SK-N-SH treated with all-trans-retinoic acid at 6 μM for 48 hours (cell line): ENCODE results near the gene ANGPT4.

Source experiments
- BACH2 ChIP-seq: fragments of 250-450 bp; sonication (Bioruptor Pico); IDR thresholded peaks from 2 replicates; pipeline ENCODE4 v1.9.0; 2021; ENCODE audit warnings: mild to moderate bottlenecking, borderline replicate concordance
- CSDC2 ChIP-seq: fragments of 250-450 bp; sonication (Bioruptor Pico); IDR thresholded peaks from 2 replicates; pipeline ENCODE4 v1.5.0; 2020; ENCODE audit warnings: mild to moderate bottlenecking, moderate library complexity
- PPARA ChIP-seq: fragments of 250-450 bp; sonication (Bioruptor Pico); IDR thresholded peaks from 2 replicates; pipeline ENCODE4 v1.5.0; 2020; ENCODE audit warnings: mild to moderate bottlenecking, borderline replicate concordance
- RARB ChIP-seq: fragments of 250-450 bp; sonication (Bioruptor Pico); IDR thresholded peaks from 2 replicates; pipeline ENCODE4 v1.8.0; 2021; ENCODE audit warnings: mild to moderate bottlenecking, moderate library complexity
- TCF4 ChIP-seq: fragments of 250-450 bp; sonication (Bioruptor Pico); IDR thresholded peaks from 2 replicates; pipeline ENCODE4 v1.8.0; 2021; ENCODE audit warnings: mild to moderate bottlenecking, moderate library complexity, borderline replicate concordance
- ZFP3 ChIP-seq: fragments of 250-450 bp; sonication (Bioruptor Pico); IDR thresholded peaks from 2 replicates; pipeline ENCODE4 v1.5.0; 2020; ENCODE audit warnings: mild to moderate bottlenecking, moderate library complexity
- ZNF565 ChIP-seq: fragments of 450-650 bp; formaldehyde crosslinking; conservative IDR thresholded peaks from 2 replicates; pipeline ENCODE4 v1.5.0; 2020; ENCODE audit warnings: low read depth, mild to moderate bottlenecking, moderate library complexity
- TF ChIP-seq, protein P1 (sequence below): fragments of 250-450 bp; sonication (Bioruptor Pico); IDR thresholded peaks from 2 replicates; pipeline ENCODE4 v1.5.1; 2021; ENCODE audit warnings: mild to moderate bottlenecking, moderate library complexity
- TF ChIP-seq, protein P2 (sequence below): fragments of 250-450 bp; sonication (Bioruptor Pico); IDR thresholded peaks from 2 replicates; pipeline ENCODE4 v1.5.1; 2020; ENCODE audit warnings: low read depth, mild to moderate bottlenecking, moderate library complexity
- TF ChIP-seq, protein P3 (sequence below): fragments of 250-450 bp; sonication (Bioruptor Pico); IDR thresholded peaks from 2 replicates; pipeline ENCODE4 v1.8.0; 2020; ENCODE audit warnings: mild to moderate bottlenecking, moderate library complexity, borderline replicate concordance

DNA sequence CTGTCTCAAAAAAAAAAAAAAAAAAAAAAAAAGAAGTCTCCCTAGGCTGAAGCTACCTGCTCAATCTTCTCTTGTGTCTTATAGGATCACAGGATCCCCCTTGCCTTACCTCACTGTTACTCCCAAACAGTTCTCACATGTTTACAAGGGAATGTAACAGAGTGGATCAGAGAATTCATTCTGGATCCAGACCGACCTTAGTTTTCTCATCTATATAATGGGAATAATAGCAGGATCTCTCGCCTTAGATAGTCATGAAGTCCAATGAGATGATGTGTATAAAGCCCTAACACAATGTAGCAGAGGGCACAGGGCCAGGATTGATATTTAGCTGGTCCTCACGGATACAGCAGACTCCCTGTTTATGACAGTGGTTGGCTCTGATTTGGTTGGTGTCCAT lies 84.9 kb downstream of the ANGPT4 start:
- no peak for TF ChIP-seq ZFP3 (CRISPR knock-in tag)
- TF ChIP-seq, protein P1, sequence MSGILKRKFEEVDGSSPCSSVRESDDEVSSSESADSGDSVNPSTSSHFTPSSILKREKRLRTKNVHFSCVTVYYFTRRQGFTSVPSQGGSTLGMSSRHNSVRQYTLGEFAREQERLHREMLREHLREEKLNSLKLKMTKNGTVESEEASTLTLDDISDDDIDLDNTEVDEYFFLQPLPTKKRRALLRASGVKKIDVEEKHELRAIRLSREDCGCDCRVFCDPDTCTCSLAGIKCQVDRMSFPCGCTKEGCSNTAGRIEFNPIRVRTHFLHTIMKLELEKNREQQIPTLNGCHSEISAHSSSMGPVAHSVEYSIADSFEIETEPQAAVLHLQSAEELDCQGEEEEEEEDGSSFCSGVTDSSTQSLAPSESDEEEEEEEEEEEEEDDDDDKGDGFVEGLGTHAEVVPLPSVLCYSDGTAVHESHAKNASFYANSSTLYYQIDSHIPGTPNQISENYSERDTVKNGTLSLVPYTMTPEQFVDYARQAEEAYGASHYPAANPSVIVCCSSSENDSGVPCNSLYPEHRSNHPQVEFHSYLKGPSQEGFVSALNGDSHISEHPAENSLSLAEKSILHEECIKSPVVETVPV (CRISPR knock-in tag): no peak
- no peak for TF ChIP-seq ZNF565 (CRISPR knock-in tag)
- TF ChIP-seq TCF4 (CRISPR knock-in tag): no peak
- TF ChIP-seq, protein P2, sequence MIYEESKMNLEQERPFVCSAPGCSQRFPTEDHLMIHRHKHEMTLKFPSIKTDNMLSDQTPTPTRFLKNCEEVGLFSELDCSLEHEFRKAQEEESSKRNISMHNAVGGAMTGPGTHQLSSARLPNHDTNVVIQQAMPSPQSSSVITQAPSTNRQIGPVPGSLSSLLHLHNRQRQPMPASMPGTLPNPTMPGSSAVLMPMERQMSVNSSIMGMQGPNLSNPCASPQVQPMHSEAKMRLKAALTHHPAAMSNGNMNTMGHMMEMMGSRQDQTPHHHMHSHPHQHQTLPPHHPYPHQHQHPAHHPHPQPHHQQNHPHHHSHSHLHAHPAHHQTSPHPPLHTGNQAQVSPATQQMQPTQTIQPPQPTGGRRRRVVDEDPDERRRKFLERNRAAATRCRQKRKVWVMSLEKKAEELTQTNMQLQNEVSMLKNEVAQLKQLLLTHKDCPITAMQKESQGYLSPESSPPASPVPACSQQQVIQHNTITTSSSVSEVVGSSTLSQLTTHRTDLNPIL (CRISPR knock-in tag): no peak
- no peak for TF ChIP-seq BACH2 (CRISPR knock-in tag)
- no peak for TF ChIP-seq PPARA (CRISPR knock-in tag)
- TF ChIP-seq RARB (CRISPR knock-in tag): no peak
- TF ChIP-seq CSDC2 (CRISPR knock-in tag): no peak
- TF ChIP-seq, protein P3, sequence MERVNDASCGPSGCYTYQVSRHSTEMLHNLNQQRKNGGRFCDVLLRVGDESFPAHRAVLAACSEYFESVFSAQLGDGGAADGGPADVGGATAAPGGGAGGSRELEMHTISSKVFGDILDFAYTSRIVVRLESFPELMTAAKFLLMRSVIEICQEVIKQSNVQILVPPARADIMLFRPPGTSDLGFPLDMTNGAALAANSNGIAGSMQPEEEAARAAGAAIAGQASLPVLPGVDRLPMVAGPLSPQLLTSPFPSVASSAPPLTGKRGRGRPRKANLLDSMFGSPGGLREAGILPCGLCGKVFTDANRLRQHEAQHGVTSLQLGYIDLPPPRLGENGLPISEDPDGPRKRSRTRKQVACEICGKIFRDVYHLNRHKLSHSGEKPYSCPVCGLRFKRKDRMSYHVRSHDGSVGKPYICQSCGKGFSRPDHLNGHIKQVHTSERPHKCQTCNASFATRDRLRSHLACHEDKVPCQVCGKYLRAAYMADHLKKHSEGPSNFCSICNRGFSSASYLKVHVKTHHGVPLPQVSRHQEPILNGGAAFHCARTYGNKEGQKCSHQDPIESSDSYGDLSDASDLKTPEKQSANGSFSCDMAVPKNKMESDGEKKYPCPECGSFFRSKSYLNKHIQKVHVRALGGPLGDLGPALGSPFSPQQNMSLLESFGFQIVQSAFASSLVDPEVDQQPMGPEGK (CRISPR knock-in tag): no peak
